WI38 (cell line): ENCODE results near the gene PIGQ.
A peak's percentile ranks its signal among the peaks of the same experiment; 100 is the strongest.

ENCODE experiments used
- H3K4me3 ChIP-seq: 2 replicates; pipeline ENCODE4 v1.5.1; 2011; ENCODE audit warnings: low read depth, mild to moderate bottlenecking, control low read depth, low read length
- CTCF ChIP-seq: IDR thresholded peaks from 2 replicates; pipeline ENCODE4 v1.5.1; 2012; ENCODE audit warnings: low read depth, mild to moderate bottlenecking, control low read depth, low read length

The PIGQ gene

DNA sequence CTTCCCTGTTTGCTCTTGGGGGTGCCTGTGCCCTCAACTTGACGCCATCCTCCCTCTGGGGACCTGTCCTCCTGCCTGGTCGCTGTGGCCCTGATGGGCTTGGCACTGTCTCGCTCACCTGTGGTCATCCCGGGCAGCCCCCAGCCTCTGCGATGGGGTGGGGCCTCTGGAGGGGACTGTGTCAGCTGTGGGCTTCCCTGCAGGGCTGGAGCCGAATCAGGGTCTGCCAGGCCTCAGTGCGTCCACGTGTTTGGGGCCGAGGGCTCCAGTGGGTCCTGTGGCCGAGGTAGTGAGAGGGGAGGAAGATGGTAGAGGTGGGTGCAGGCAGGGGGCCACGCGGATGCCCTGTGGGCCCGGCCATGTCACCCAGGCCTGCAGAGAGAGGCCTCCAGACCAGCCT, 8.0 kb downstream of the PIGQ start:
- no peak for TF ChIP-seq CTCF
- no peak overlapping the region for H3K4me3 ChIP-seq

DNA sequence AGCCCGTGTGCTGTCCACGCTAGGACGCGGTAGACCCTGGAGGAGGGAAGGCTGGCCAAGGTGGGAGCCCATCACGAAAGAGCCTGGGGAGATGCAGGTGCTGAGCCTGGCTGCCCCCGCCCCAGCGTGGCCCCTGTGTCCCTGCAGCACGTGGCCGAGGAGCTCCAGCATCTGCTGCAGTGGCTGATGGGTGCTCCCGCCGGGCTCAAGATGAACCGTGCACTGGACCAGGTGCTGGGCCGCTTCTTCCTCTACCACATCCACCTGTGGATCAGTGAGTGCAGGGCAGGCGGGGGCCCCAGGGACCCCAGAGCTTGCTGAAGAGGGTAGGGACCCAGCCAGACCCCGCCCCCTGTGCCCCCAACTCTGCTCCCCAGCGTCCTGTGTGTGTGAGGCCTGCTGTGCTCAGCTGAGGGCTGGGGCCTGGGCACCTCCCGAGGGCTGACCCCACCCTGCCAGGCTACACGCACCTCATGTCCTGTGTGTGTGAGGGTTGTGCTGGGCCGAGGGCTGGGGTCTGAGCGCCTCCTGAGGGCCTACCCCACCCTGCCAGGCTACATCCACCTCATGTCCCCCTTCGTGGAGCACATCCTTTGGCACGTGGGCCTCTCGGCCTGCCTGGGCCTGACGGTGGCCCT, 8.6 kb downstream of the PIGQ start:
- TF ChIP-seq CTCF, result no peak
- no peak overlapping the region for H3K4me3 ChIP-seq

DNA sequence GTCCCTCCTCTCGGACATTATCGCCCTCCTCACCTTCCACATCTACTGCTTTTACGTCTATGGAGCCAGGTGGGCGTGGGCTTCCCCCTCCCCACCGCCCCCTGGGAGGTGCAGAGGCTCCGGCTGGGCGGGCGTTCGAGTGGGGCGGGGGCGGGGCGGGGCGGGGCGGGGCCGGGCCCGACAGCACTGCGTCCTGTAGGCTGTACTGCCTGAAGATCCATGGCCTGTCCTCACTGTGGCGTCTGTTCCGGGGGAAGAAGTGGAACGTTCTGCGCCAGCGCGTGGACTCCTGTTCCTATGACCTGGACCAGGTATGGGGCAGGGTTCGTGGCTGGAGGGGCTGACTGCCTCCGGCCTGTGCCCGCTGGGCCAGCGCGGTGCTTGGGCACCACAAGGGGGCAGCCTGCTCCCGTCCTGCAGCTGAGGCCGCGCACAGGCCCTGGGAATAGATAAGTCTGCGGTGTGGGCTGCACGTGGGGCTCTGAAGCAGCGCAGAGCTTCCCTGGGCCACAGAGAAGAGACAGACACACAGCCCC, 9.2 kb downstream of the PIGQ start:
- TF ChIP-seq CTCF, result peak; percentile 83
- no peak overlapping the region for H3K4me3 ChIP-seq

GRCh38 chr16:580141-580945, 10.6 kb downstream of the PIGQ start:
- no peak for TF ChIP-seq CTCF
- H3K4me3 ChIP-seq, result no peak overlapping the region

GRCh38 chr16:580946-581498, 11.3 kb downstream of the PIGQ start:
- TF ChIP-seq CTCF, result no peak
- no peak overlapping the region for H3K4me3 ChIP-seq

GRCh38 chr16:582218-582613, 12.4 kb downstream of the PIGQ start:
- no peak overlapping the region for H3K4me3 ChIP-seq
- TF ChIP-seq CTCF, result no peak
